GM12874 (cell line): Measurements from ENCODE around the gene TMEM171.

Experiments used
- CTCF ChIP-seq: IDR thresholded peaks from 2 replicates; pipeline ENCODE4 v1.5.1; 2011; ENCODE audit warnings: low read depth, mild to moderate bottlenecking, control low read depth, low read length, moderate library complexity; ENCODE audit not compliant: insufficient read depth

Gene TMEM171

GRCh38 chr5:73132759-73133158 is 12.4 kb downstream of the TMEM171 start:
- no peak for TF ChIP-seq CTCF

- no peak for TF ChIP-seq CTCF
These were observed 14.6 kb downstream of the TMEM171 start for GRCh38 chr5:73135021-73135420.

GRCh38 chr5:73135429-73136054 is 15.2 kb downstream of the TMEM171 start:
- TF ChIP-seq CTCF, result no peak

GRCh38 chr5:73136055-73136562 is 15.7 kb downstream of the TMEM171 start:
- no peak for TF ChIP-seq CTCF

GRCh38 chr5:73137563-73138530 is 17.5 kb downstream of the TMEM171 start:
- TF ChIP-seq CTCF, result no peak

- no peak for TF ChIP-seq CTCF
These were observed 19.1 kb downstream of the TMEM171 start for GRCh38 chr5:73139485-73139884.

- TF ChIP-seq CTCF, result no peak
These were observed 20.4 kb downstream of the TMEM171 start for GRCh38 chr5:73140801-73141200.
